ENCODE results near the gene GLYAT. TPM values are rescaled to one million over a fixed set of nuclear protein-coding genes. Genes with fewer than 3 reads are reported as not detected.

The GLYAT gene
- total RNA-seq, 1 experiment from 2014 or later: not detected

DNA sequence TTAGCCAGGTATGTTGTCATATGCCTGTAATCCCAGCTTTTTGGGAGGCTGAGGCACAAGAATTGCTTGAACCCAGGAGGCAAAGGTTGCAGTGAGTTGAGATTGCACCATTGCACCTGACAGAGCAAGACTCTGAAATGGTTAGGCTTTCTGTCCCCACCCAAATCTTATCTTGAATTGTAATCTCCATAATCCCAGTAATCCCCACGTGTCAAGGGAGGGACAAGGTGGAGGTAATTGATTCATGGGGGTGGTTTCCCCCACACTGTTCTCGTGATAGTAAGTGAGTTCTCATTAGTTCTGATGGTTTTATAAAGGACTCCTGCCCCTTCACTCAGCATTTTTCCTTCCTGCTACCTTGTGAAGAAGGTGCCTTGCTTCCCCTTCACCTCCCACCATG, 37.6 kb upstream of the GLYAT start:
- no peak overlapping the region for H3K9ac ChIP-seq (ENCODE audit: low read length)
- H3K27me3 ChIP-seq (ENCODE audit: insufficient read depth, low read length): no peaks in the 10 kb centered on the region
- H3K36me3 ChIP-seq (ENCODE audit: control insufficient read depth in 1 of 2, insufficient read depth in 2 of 2, low read length in 2 of 2): no peaks in the 10 kb centered on the region
- no peaks in the 10 kb centered on the region for H4K20me1 ChIP-seq (ENCODE audit: insufficient read depth)
- intact Hi-C loops (cut with micrococcal nuclease): no loop called here
- H3K4me1 ChIP-seq (ENCODE audit: control insufficient read depth in 1 of 2, insufficient read depth in 2 of 2, low read length in 2 of 2): peaks cover 7 to 22% of the 10 kb centered on the region in 2 experiments
- TF ChIP-seq CEBPB (IDR thresholded peaks at IDR 0.05; ENCODE audit: low read depth) (no peak), SP1 (IDR thresholded peaks at IDR 0.05; ENCODE audit: low read depth) (no peak), YY1 (IDR thresholded peaks at IDR 0.05; ENCODE audit: extremely low read depth, insufficient replicate concordance, low read depth, low read length) (no peak)
- TF ChIP-seq, protein P1, sequence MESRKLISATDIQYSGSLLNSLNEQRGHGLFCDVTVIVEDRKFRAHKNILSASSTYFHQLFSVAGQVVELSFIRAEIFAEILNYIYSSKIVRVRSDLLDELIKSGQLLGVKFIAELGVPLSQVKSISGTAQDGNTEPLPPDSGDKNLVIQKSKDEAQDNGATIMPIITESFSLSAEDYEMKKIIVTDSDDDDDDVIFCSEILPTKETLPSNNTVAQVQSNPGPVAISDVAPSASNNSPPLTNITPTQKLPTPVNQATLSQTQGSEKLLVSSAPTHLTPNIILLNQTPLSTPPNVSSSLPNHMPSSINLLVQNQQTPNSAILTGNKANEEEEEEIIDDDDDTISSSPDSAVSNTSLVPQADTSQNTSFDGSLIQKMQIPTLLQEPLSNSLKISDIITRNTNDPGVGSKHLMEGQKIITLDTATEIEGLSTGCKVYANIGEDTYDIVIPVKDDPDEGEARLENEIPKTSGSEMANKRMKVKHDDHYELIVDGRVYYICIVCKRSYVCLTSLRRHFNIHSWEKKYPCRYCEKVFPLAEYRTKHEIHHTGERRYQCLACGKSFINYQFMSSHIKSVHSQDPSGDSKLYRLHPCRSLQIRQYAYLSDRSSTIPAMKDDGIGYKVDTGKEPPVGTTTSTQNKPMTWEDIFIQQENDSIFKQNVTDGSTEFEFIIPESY (IDR thresholded peaks at IDR 0.05; ENCODE audit: extremely low read depth, insufficient replicate concordance, low read length): no peak
- ATAC-seq: no peak
- ChIA-PET RAD21 (ENCODE audit: low non-redundant PET in 1 of 2, low total read pairs in 2 of 2, uncharacterized antibody in 2 of 2, unreplicated experiment in 2 of 2) (no interaction called here), POLR2A (no interaction called here), CTCF (no interaction called here)
- BruUV-seq (replicated peaks): no TSS peak
- no peaks in the 10 kb centered on the region for H3K9me3 ChIP-seq (ENCODE audit: control insufficient read depth in 1 of 2, insufficient read depth in 1 of 2, low read depth in 1 of 2, low read length in 2 of 2)
- H3K4me3 ChIP-seq (replicated peaks in 1 of 2; ENCODE audit: low read depth in 1 of 2, low read length in 2 of 2): no peak overlapping the region
- no peaks in the 10 kb centered on the region for H3K79me2 ChIP-seq (ENCODE audit: insufficient read depth, low read length)
- no peak overlapping the region for H3K27ac ChIP-seq (ENCODE audit: low read depth, low read length)
- no peak overlapping the region for H3K4me2 ChIP-seq (ENCODE audit: low read length)
- H3K9me2 ChIP-seq (ENCODE audit: insufficient read depth): no peaks in the 10 kb centered on the region
- no peak for DNase-seq (ENCODE audit: low read depth, low spot score)
- H2AFZ ChIP-seq (ENCODE audit: low read depth, low read length, poor library complexity, severe bottlenecking): no peak overlapping the region

- ChIA-PET CTCF (interaction anchor here (0.8 kb wide), 1 partner anchor 20 kb away, joined by 3 read pairs; no protein-coding TSS in a partner anchor), RAD21 (ENCODE audit: low non-redundant PET in 1 of 2, low total read pairs in 2 of 2, uncharacterized antibody in 2 of 2, unreplicated experiment in 2 of 2) (no interaction called here), POLR2A (no interaction called here)
- H3K9ac ChIP-seq (ENCODE audit: low read length): no peak overlapping the region
- H3K9me3 ChIP-seq (ENCODE audit: control insufficient read depth in 1 of 2, insufficient read depth in 1 of 2, low read depth in 1 of 2, low read length in 2 of 2): no peaks in the 10 kb centered on the region
- H3K27me3 ChIP-seq (ENCODE audit: insufficient read depth, low read length): no peaks in the 10 kb centered on the region
- no peaks in the 10 kb centered on the region for H3K9me2 ChIP-seq (ENCODE audit: insufficient read depth)
- no peaks in the 10 kb centered on the region for H3K79me2 ChIP-seq (ENCODE audit: insufficient read depth, low read length)
- H3K27ac ChIP-seq (ENCODE audit: low read depth, low read length): no peak overlapping the region
- ATAC-seq (no peak), DNase-seq (ENCODE audit: low read depth, low spot score) (no peak)
- BruUV-seq (replicated peaks): no TSS peak
- intact Hi-C loops (cut with micrococcal nuclease): no loop called here
- H4K20me1 ChIP-seq (ENCODE audit: insufficient read depth): no peaks in the 10 kb centered on the region
- H3K4me2 ChIP-seq (ENCODE audit: low read length): no peak overlapping the region
- H3K4me3 ChIP-seq (replicated peaks in 1 of 2; ENCODE audit: low read depth in 1 of 2, low read length in 2 of 2): no peak overlapping the region
- H3K4me1 ChIP-seq (ENCODE audit: control insufficient read depth in 1 of 2, insufficient read depth in 2 of 2, low read length in 2 of 2): peaks cover 7 to 22% of the 10 kb centered on the region in 2 experiments
- no peaks in the 10 kb centered on the region for H3K36me3 ChIP-seq (ENCODE audit: control insufficient read depth in 1 of 2, insufficient read depth in 2 of 2, low read length in 2 of 2)
- H2AFZ ChIP-seq (ENCODE audit: low read depth, low read length, poor library complexity, severe bottlenecking): no peak overlapping the region
- TF ChIP-seq FOSL1 (IDR thresholded peaks at IDR 0.05; ENCODE audit: low read depth): no peak
- no peak for TF ChIP-seq TCF7L2 (IDR thresholded peaks at IDR 0.05; ENCODE audit: borderline replicate concordance, extremely low read depth, insufficient read depth, insufficient read length)
- TF ChIP-seq SRF (IDR thresholded peaks at IDR 0.05; ENCODE audit: low read depth): no peak
- TF ChIP-seq, protein P2, sequence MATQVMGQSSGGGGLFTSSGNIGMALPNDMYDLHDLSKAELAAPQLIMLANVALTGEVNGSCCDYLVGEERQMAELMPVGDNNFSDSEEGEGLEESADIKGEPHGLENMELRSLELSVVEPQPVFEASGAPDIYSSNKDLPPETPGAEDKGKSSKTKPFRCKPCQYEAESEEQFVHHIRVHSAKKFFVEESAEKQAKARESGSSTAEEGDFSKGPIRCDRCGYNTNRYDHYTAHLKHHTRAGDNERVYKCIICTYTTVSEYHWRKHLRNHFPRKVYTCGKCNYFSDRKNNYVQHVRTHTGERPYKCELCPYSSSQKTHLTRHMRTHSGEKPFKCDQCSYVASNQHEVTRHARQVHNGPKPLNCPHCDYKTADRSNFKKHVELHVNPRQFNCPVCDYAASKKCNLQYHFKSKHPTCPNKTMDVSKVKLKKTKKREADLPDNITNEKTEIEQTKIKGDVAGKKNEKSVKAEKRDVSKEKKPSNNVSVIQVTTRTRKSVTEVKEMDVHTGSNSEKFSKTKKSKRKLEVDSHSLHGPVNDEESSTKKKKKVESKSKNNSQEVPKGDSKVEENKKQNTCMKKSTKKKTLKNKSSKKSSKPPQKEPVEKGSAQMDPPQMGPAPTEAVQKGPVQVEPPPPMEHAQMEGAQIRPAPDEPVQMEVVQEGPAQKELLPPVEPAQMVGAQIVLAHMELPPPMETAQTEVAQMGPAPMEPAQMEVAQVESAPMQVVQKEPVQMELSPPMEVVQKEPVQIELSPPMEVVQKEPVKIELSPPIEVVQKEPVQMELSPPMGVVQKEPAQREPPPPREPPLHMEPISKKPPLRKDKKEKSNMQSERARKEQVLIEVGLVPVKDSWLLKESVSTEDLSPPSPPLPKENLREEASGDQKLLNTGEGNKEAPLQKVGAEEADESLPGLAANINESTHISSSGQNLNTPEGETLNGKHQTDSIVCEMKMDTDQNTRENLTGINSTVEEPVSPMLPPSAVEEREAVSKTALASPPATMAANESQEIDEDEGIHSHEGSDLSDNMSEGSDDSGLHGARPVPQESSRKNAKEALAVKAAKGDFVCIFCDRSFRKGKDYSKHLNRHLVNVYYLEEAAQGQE (IDR thresholded peaks at IDR 0.05; ENCODE audit: low read depth): no peak
- TF ChIP-seq CBX3 (IDR thresholded peaks at IDR 0.05; ENCODE audit: low read depth): no peak
- TF ChIP-seq POLR2AphosphoS5 (IDR thresholded peaks at IDR 0.05; ENCODE audit: low read depth, low read length): no peak
- TF ChIP-seq ZFX (IDR thresholded peaks at IDR 0.05): no peak
- no peak for TF ChIP-seq ELF1 (IDR thresholded peaks at IDR 0.05; ENCODE audit: borderline replicate concordance, low read depth)
- no peak for TF ChIP-seq ZNF274 (IDR thresholded peaks at IDR 0.05; ENCODE audit: low read depth, low read length)
- TF ChIP-seq, protein P3, sequence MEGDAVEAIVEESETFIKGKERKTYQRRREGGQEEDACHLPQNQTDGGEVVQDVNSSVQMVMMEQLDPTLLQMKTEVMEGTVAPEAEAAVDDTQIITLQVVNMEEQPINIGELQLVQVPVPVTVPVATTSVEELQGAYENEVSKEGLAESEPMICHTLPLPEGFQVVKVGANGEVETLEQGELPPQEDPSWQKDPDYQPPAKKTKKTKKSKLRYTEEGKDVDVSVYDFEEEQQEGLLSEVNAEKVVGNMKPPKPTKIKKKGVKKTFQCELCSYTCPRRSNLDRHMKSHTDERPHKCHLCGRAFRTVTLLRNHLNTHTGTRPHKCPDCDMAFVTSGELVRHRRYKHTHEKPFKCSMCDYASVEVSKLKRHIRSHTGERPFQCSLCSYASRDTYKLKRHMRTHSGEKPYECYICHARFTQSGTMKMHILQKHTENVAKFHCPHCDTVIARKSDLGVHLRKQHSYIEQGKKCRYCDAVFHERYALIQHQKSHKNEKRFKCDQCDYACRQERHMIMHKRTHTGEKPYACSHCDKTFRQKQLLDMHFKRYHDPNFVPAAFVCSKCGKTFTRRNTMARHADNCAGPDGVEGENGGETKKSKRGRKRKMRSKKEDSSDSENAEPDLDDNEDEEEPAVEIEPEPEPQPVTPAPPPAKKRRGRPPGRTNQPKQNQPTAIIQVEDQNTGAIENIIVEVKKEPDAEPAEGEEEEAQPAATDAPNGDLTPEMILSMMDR (IDR thresholded peaks at IDR 0.05 in 2 of 3, conservative IDR thresholded peaks at IDR 0.05 in 1 of 3; ENCODE audit: borderline replicate concordance in 1 of 3, insufficient read depth in 1 of 3, low read depth in 2 of 3, low read length in 2 of 3): no peak
Observed at GRCh38 chr11:58768137-58768536, 36.4 kb upstream of the GLYAT start.

Data from HCT116 (cell line).